RWPE1 (cell line): ENCODE results near the gene TARBP1.
"Not testable (repeated sequence)": the region's sequence is repeated elsewhere in the genome, so short reads cannot be mapped to it uniquely, and the experiment has no call there.

ENCODE experiments used
- CTCF ChIA-PET: fragments of 350-600 bp; sonication (Branson Sonifier 250); formaldehyde crosslinking; extraction: SDS; loops from one replicate; lab custom pipeline; 2021; lab: Yijun Ruan, JAX
- POLR2A ChIA-PET: fragments of 400-600 bp; formaldehyde crosslinking; extraction: SDS; loops from one replicate; lab custom pipeline; 2020; ENCODE audit warnings: antibody characterized with exemption; ENCODE audit not compliant: low non-redundant PET; lab: Yijun Ruan, JAX
- DNase-seq: peaks from one replicate; pipeline ENCODE4 v3.0.0; 2012; ENCODE audit warnings: low spot score
- H3K27ac ChIP-seq: fragments of 450-650 bp; 2 replicates; pipeline ENCODE4 v1.5.1; 2017
- TF ChIP-seq, protein P1 (sequence below): fragments of 450-650 bp; conservative IDR thresholded peaks from 2 replicates; pipeline ENCODE4 v1.5.1; 2017; ENCODE audit warnings: low read depth, mild to moderate bottlenecking

The TARBP1 gene

DNA sequence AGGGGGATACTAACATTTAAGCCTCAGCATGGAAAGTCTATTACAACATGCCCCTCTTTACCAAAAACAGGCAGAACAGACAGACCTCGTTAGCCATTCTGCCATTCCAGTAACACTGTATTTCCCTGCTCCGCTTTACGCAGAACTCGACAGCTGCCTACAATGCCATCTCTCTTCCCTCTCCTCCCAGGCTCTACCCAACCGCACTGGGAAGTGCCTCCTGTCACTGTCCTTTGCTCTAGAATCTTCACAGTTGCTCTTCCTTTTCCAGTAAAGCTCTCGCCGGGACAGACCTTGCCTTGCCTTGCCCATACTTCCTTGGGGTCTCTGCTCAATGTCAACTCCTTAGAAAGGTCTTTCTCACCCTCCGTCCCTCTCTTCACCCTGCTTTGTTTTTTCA lies 82.9 kb downstream of the TARBP1 start:
- CTCF ChIA-PET: interaction anchor here (0.7 kb wide), 1 partner anchor 520 kb away, joined by 3 read pairs; no protein-coding TSS in a partner anchor
- no peak for DNase-seq
- TF ChIP-seq, protein P1, sequence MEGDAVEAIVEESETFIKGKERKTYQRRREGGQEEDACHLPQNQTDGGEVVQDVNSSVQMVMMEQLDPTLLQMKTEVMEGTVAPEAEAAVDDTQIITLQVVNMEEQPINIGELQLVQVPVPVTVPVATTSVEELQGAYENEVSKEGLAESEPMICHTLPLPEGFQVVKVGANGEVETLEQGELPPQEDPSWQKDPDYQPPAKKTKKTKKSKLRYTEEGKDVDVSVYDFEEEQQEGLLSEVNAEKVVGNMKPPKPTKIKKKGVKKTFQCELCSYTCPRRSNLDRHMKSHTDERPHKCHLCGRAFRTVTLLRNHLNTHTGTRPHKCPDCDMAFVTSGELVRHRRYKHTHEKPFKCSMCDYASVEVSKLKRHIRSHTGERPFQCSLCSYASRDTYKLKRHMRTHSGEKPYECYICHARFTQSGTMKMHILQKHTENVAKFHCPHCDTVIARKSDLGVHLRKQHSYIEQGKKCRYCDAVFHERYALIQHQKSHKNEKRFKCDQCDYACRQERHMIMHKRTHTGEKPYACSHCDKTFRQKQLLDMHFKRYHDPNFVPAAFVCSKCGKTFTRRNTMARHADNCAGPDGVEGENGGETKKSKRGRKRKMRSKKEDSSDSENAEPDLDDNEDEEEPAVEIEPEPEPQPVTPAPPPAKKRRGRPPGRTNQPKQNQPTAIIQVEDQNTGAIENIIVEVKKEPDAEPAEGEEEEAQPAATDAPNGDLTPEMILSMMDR: no peak

DNA sequence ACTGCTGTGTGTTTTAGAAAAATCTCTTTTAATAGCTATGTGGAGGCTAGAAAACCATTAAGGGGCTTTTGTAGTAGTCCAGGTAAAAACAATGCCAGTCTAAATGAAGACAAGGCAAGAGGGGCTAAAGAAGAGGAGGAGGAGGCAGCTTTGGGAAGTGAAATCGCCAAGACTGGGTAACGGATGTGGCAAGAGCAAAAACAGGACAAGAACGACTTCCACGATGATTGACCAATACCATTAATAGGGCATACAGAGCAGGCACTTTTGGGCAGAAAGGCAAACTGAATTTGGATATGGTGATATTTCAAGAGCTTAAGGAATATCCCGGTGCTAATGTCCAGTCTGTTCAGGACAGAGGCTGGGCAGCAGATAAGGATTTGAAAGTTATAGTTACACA lies 83.7 kb downstream of the TARBP1 start:
- DNase-seq: no peak
- H3K27ac ChIP-seq: no peak overlapping the region
- POLR2A ChIA-PET: no interaction called here
- CTCF ChIA-PET: no interaction called here
- TF ChIP-seq, protein P1: no peak

More for the DNA sequence above, 82.9 kb downstream of the TARBP1 start:
- H3K27ac ChIP-seq: no peak overlapping the region
- POLR2A ChIA-PET: no interaction called here

DNA sequence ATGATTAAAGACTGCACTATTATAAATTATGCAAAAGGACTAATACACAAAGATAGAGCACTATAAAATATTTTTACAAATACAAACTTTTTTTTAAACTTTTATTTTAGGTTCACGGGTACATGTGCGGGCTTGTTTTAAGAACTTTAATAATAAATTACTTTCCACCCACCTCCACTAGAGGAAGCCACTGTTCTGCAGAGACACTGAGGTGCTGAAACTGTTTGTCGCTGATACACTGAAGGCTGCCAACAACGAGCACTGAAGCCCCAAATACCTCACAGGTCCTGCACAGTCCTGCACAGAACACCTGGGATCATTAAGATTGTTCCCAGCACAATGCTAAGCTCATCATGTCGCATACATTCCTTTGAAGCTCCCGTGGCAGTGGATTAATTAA lies 85.8 kb downstream of the TARBP1 start:
- H3K27ac ChIP-seq: no peak overlapping the region
- TF ChIP-seq, protein P1: no peak
- POLR2A ChIA-PET: no interaction called here
- no peak for DNase-seq
- CTCF ChIA-PET: no interaction called here

DNA sequence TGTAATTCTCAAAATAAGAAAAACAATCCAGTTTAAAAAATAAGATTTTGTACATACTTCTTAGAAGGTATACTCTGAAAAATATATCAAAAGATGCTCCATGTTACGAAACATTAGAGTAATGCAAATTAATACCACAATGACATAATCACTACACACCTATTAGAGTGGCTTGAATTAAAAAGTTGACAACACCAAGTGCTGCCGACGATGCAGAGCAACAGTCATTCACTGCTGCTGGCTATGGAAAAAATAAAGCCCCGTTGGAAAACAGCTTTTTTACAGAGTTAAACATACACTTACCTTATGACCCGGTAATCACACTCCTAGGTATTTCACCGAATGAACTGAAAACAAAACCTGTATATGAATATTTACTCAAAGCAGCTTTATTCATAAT lies 90.9 kb downstream of the TARBP1 start:
- ChIA-PET POLR2A (no interaction called here), CTCF (interaction anchor here (0.7 kb wide), 1 partner anchor 17 kb away, joined by 4 read pairs; no protein-coding TSS in a partner anchor)
- no peak overlapping the region for H3K27ac ChIP-seq
- DNase-seq: no peak
- TF ChIP-seq, protein P1: no peak

DNA sequence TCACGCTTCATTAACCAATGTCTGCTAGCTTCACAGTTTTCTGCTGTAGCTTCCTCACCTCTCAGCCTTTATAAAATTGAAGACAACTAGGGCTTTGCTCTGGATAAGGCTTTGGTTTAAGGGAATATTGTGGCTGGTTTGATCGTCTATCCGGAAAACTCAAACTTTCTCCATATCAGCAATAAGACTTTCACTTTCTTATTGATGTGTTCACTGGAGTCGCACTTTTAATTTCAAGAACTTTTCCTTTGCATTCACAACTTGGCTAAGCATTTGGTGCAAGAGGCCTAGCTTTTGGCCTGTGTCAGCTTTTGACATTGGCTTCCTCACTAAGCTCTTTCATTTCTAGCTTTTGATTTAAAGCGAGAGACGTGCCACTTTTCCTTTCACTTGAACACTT lies 92.9 kb downstream of the TARBP1 start:
- CTCF ChIA-PET: interaction anchor here (0.6 kb wide), 1 partner anchor 248 kb away, joined by 9 read pairs; no protein-coding TSS in a partner anchor
- DNase-seq: no peak
- H3K27ac ChIP-seq: no peak overlapping the region
- TF ChIP-seq, protein P1: no peak
- POLR2A ChIA-PET: no interaction called here

DNA sequence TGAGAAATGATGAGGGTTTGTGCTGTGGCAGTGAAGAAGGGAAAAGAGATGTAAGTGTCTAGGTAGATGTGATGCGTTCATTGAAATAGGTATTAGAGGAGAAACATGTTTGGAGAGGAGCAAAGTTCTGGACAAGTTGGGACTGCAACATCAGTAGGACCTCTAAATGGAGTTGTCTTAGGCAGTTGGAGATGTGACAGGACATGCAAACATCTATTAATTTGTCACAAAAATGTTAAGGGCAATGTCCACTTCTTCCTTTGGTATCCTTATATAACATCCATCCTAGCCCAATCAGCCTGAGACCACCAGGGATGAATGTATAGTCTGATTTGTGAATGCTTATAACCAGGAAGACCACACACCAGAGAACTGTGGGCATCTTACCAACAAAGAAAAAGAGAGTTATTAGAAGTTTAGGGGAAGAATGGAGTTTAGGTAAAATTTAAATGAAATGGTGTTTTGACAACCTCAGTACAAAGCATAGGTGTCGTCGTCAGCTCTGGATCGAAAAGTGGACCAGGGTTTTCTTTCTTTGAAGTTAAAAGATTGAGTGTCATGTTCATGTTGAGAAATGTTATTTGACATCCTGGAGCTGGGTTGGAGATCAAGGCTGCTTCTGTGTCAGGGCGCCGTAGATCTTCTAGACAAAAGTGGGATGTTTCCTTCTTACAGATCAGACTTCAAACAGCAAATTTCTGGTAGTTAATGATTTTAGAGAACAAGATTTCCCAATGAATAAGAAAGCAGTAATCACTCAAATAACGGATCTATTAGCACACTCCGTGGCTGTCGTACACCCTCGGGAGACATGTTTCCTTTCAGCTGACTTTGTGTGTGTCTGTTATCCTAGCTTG lies 97.1 kb downstream of the TARBP1 start:
- H3K27ac ChIP-seq: no peak overlapping the region
- TF ChIP-seq, protein P1: no peak
- CTCF ChIA-PET: no interaction called here
- DNase-seq: no peak
- POLR2A ChIA-PET: no interaction called here

DNA sequence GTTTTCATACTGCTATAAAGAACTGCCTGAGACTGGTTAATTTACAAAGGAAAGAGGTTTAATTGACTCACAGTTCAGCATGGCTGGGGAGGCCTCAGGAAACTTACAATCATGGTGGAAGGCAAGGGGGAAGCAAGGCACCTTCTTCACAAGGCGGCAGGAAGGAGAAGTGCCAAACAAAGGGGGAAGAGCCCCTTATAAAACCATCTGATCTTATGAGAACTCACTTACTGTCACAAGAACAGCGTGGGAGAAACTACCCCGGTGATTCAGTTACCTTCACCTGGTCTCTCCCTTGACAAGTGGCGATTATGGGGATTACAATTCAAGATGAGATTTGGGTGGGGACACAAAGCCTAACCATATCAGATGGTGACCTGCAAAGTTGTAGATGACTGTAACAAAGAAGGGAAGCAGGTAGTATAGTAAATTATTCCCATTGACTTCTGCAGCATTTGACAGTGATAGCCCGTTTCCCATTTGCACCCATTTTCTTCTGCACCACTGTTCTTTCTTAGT lies 99.3 kb downstream of the TARBP1 start:
- H3K27ac ChIP-seq, POLR2A ChIA-PET, CTCF ChIA-PET, DNase-seq: not testable (repeated sequence)
